Stimulated activated naive B cell treated with anti-CD40 and anti-IgM and Interleukin-4, amounts not matched to agents 10 μg/mL and 1 μg/mL and 100 μg/mL, for 72 hours (primary cell): ENCODE measurements around the gene CCR5.
A peak's percentile ranks its signal among the peaks of the same experiment; 100 is the strongest.
"Not testable (repeated sequence)": the region's sequence is repeated elsewhere in the genome, so short reads cannot be mapped to it uniquely, and the experiment has no call there.

Experiments
- ATAC-seq, 2 donors: fragments of 150-1000 bp; cut with Tn5 transposase; replicated peaks; 2 replicates each; pipeline ENCODE4 v1.10.0; 2021; ENCODE audit warnings: moderate library complexity in 1 of 2
- DNase-seq: peaks from one replicate; pipeline ENCODE4 v3.0.0; 2021
- H3K27ac Mint-ChIP-seq: one replicate; pipeline ENCODE4 v1.8.0; 2022; ENCODE audit warnings: mild to moderate bottlenecking, mixed read lengths
- H3K27me3 Mint-ChIP-seq, 2 donors: one replicate each; pipeline ENCODE4 v1.8.0; 2022; ENCODE audit warnings: mixed read lengths in 2 of 2
- H3K36me3 Mint-ChIP-seq, 2 donors: one replicate each; pipeline ENCODE4 v1.8.0; 2022; ENCODE audit warnings: mixed read lengths in 2 of 2, mild to moderate bottlenecking in 1 of 2
- H3K4me1 Mint-ChIP-seq, 2 donors: one replicate each; pipeline ENCODE4 v1.8.0; 2022; ENCODE audit warnings: mixed read lengths in 2 of 2, mild to moderate bottlenecking in 1 of 2
- H3K4me3 Mint-ChIP-seq, 2 donors: one replicate each; pipeline ENCODE4 v1.8.0; 2022; ENCODE audit warnings: mild to moderate bottlenecking in 2 of 2, mixed read lengths in 2 of 2, moderate library complexity in 1 of 2
- H3K9me3 Mint-ChIP-seq, 2 donors: one replicate each; pipeline ENCODE4 v1.8.0; 2022; ENCODE audit warnings: mixed read lengths in 2 of 2, mild to moderate bottlenecking in 1 of 2

Gene CCR5

GRCh38 chr3:46383951-46384330 lies 13.2 kb downstream of the CCR5 start:
- no peak for DNase-seq
- H3K4me3 Mint-ChIP-seq = peak overlapping the region in 1 of 2 donors; percentile 39
- no peaks in the 10 kb centered on the region for H3K36me3 Mint-ChIP-seq
- no peaks in the 10 kb centered on the region for H3K9me3 Mint-ChIP-seq
- peak; percentile 60 for ATAC-seq
- H3K27ac Mint-ChIP-seq = no peak overlapping the region
- H3K27me3 Mint-ChIP-seq = no peaks in the 10 kb centered on the region
- peaks cover 32 to 47% of the 10 kb centered on the region in 2 donors for H3K4me1 Mint-ChIP-seq

- Mint-ChIP-seq H3K27ac (no peak overlapping the region), H3K27me3 (no peaks in the 10 kb centered on the region), H3K9me3 (no peaks in the 10 kb centered on the region), H3K4me3 (peak overlapping the region in 1 of 2 donors; percentile 1), H3K36me3 (no peaks in the 10 kb centered on the region), H3K4me1 (peaks cover 23 to 33% of the 10 kb centered on the region in 2 donors)
- DNase-seq (no peak), ATAC-seq (peak; percentile 77 to 78)
These were observed 15.5 kb downstream of the CCR5 start for GRCh38 chr3:46386205-46386604.

GRCh38 chr3:46388847-46389246 lies 18.1 kb downstream of the CCR5 start:
- not testable (repeated sequence) for H3K4me3 Mint-ChIP-seq, H3K9me3 Mint-ChIP-seq, H3K27me3 Mint-ChIP-seq, DNase-seq, H3K27ac Mint-ChIP-seq, ATAC-seq, H3K36me3 Mint-ChIP-seq
- peaks cover 11 to 20% of the 10 kb centered on the region in 2 donors for H3K4me1 Mint-ChIP-seq

- ATAC-seq (no peak), DNase-seq (no peak)
- H3K4me1 Mint-ChIP-seq = peaks cover 8 to 16% of the 10 kb centered on the region in 2 donors
- no peak overlapping the region for H3K27ac Mint-ChIP-seq
- H3K36me3 Mint-ChIP-seq = no peaks in the 10 kb centered on the region
- H3K9me3 Mint-ChIP-seq = no peaks in the 10 kb centered on the region
- no peak overlapping the region for H3K4me3 Mint-ChIP-seq
- H3K27me3 Mint-ChIP-seq = no peaks in the 10 kb centered on the region
These were observed 18.6 kb downstream of the CCR5 start for GRCh38 chr3:46389306-46389705.

GRCh38 chr3:46391526-46391925 lies 20.8 kb downstream of the CCR5 start:
- not testable (repeated sequence) for DNase-seq, H3K9me3 Mint-ChIP-seq, H3K36me3 Mint-ChIP-seq, ATAC-seq, H3K27me3 Mint-ChIP-seq, H3K4me3 Mint-ChIP-seq, H3K27ac Mint-ChIP-seq
- H3K4me1 Mint-ChIP-seq = peaks cover 14 to 17% of the 10 kb centered on the region in 2 donors

- Mint-ChIP-seq H3K36me3 (no peaks in the 10 kb centered on the region), H3K9me3 (no peaks in the 10 kb centered on the region), H3K4me1 (peaks cover 19 to 23% of the 10 kb centered on the region in 2 donors), H3K27ac (no peak overlapping the region), H3K27me3 (peaks cover 4 to 5% of the 10 kb centered on the region in 2 donors), H3K4me3 (no peak overlapping the region)
- no peak for ATAC-seq
- no peak for DNase-seq
These were observed 22.3 kb downstream of the CCR5 start for GRCh38 chr3:46393011-46393410.

- no peaks in the 10 kb centered on the region for H3K36me3 Mint-ChIP-seq
- peaks cover 19 to 23% of the 10 kb centered on the region in 2 donors for H3K4me1 Mint-ChIP-seq
- H3K4me3 Mint-ChIP-seq = no peak overlapping the region
- peaks cover 4 to 5% of the 10 kb centered on the region in 2 donors for H3K27me3 Mint-ChIP-seq
- H3K9me3 Mint-ChIP-seq = no peaks in the 10 kb centered on the region
- H3K27ac Mint-ChIP-seq = no peak overlapping the region
- no peak for ATAC-seq
- DNase-seq = no peak
These were observed 23.0 kb downstream of the CCR5 start for GRCh38 chr3:46393554-46394434.

- Mint-ChIP-seq H3K4me3 (no peak overlapping the region), H3K27ac (peak overlapping the region; percentile 63), H3K9me3 (no peaks in the 10 kb centered on the region), H3K36me3 (no peaks in the 10 kb centered on the region), H3K27me3 (peaks cover 4 to 5% of the 10 kb centered on the region in 2 donors), H3K4me1 (peaks cover 19 to 23% of the 10 kb centered on the region in 2 donors)
- ATAC-seq = peak in 1 of 2 donors; percentile 50
- no peak for DNase-seq
These were observed 24.5 kb downstream of the CCR5 start for GRCh38 chr3:46395210-46395661.

GRCh38 chr3:46395766-46396530 lies 25.2 kb downstream of the CCR5 start:
- ATAC-seq (peak; percentile 79 to 80), DNase-seq (no peak)
- H3K27ac Mint-ChIP-seq = peak overlapping the region; percentile 10
- H3K27me3 Mint-ChIP-seq = peaks cover 4 to 5% of the 10 kb centered on the region in 2 donors
- no peaks in the 10 kb centered on the region for H3K36me3 Mint-ChIP-seq
- no peak overlapping the region for H3K4me3 Mint-ChIP-seq
- H3K9me3 Mint-ChIP-seq = no peaks in the 10 kb centered on the region
- peaks cover 19 to 23% of the 10 kb centered on the region in 2 donors for H3K4me1 Mint-ChIP-seq

- DNase-seq (no peak), ATAC-seq (no peak)
- H3K27ac Mint-ChIP-seq = no peak overlapping the region
- peaks cover 19 to 23% of the 10 kb centered on the region in 2 donors for H3K4me1 Mint-ChIP-seq
- H3K4me3 Mint-ChIP-seq = no peak overlapping the region
- peaks cover 4 to 5% of the 10 kb centered on the region in 2 donors for H3K27me3 Mint-ChIP-seq
- H3K9me3 Mint-ChIP-seq = no peaks in the 10 kb centered on the region
- H3K36me3 Mint-ChIP-seq = no peaks in the 10 kb centered on the region
These were observed 26.4 kb downstream of the CCR5 start for GRCh38 chr3:46397111-46397510.

- Mint-ChIP-seq H3K4me1 (peaks cover 19 to 23% of the 10 kb centered on the region in 2 donors), H3K9me3 (no peaks in the 10 kb centered on the region), H3K27ac (no peak overlapping the region), H3K36me3 (no peaks in the 10 kb centered on the region), H3K27me3 (peaks cover 4 to 5% of the 10 kb centered on the region in 2 donors), H3K4me3 (no peak overlapping the region)
- ATAC-seq (no peak), DNase-seq (no peak)
These were observed 27.6 kb downstream of the CCR5 start for GRCh38 chr3:46398186-46398955.

- Mint-ChIP-seq H3K36me3 (no peaks in the 10 kb centered on the region), H3K4me3 (no peak overlapping the region), H3K9me3 (no peaks in the 10 kb centered on the region), H3K27ac (no peak overlapping the region), H3K4me1 (peaks cover 19 to 23% of the 10 kb centered on the region in 2 donors), H3K27me3 (peaks cover 4 to 5% of the 10 kb centered on the region in 2 donors)
- no peak for DNase-seq
- ATAC-seq = no peak
These were observed 28.4 kb downstream of the CCR5 start for GRCh38 chr3:46399098-46399497.

- Mint-ChIP-seq H3K27me3 (peaks cover 4 to 5% of the 10 kb centered on the region in 2 donors), H3K27ac (no peak overlapping the region), H3K4me3 (no peak overlapping the region), H3K36me3 (no peaks in the 10 kb centered on the region), H3K4me1 (peaks cover 19 to 24% of the 10 kb centered on the region in 2 donors), H3K9me3 (no peaks in the 10 kb centered on the region)
- ATAC-seq (no peak), DNase-seq (no peak)
These were observed 28.8 kb downstream of the CCR5 start for GRCh38 chr3:46399557-46399956.
